NCI-H524 treated with DMSO at 0.1 percent for 48 hours (cell line): Measurements from ENCODE around the gene PTPRN2.

ENCODE experiments used
- DNase-seq: peaks from one replicate; lab custom pipeline; 2025; lab: John Stamatoyannopoulos, UW

The PTPRN2 gene

DNA sequence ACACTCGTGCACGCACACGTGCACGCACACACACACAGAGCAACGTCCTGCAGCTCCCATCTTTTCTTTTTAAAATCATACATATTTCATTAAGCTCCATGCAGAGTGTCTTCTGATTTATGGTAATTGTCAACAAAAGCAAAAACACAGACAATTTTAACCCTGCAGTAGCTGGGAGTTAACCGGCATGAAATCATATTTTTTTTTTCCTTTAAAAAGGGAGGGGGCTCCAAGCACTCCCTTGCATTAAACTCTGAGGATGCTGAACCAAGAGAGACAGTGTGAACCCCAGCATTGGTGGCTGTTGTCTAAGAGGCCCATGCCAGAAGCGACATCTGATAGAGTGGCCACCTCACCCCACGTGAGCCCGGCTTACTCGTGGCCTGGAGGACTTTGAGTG lies 708.2 kb downstream of the PTPRN2 start:
- DNase-seq = no peak

GRCh38 chr7:157877298-157878090 lies 710.1 kb downstream of the PTPRN2 start:
- DNase-seq = no peak

DNA sequence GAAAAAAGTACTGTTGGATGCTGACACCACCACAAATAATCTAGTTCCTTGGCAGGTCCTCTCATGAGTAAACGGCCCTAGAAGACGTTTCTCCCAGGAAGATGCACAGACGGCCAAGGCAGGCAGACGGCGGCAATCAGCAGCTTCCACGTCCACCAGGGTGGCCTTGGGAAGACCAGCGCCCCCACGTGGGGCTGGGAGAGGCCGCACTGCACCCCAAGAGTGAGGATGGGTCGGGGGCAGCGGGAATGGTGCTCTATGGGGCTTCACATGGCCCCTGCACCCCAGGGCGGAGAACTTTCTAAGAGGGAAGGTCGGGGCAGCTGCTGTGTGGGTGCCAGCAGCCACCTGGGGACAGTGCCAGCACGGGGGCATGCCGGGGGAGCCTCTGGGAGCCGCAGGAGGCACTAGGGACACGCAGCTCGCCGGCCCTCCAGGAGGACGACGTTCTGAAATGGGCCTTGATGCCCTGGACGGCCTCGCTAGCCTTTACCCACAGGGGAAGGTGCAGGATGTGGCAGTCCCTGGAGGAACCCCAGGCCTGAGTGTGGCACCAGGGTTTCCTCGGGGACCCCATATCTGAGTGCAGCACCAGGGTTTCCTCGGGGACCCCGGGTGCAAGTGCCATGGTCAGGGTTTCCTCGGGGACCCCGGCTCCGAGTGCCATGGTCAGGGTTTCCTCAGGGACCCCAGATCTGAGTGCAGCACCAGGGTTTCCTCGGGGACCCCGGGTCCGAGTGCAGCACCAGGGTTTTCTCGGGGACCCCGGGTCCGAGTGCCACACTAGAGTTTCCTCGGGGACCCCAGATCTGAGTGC lies 710.9 kb downstream of the PTPRN2 start:
- DNase-seq = no peak

DNA sequence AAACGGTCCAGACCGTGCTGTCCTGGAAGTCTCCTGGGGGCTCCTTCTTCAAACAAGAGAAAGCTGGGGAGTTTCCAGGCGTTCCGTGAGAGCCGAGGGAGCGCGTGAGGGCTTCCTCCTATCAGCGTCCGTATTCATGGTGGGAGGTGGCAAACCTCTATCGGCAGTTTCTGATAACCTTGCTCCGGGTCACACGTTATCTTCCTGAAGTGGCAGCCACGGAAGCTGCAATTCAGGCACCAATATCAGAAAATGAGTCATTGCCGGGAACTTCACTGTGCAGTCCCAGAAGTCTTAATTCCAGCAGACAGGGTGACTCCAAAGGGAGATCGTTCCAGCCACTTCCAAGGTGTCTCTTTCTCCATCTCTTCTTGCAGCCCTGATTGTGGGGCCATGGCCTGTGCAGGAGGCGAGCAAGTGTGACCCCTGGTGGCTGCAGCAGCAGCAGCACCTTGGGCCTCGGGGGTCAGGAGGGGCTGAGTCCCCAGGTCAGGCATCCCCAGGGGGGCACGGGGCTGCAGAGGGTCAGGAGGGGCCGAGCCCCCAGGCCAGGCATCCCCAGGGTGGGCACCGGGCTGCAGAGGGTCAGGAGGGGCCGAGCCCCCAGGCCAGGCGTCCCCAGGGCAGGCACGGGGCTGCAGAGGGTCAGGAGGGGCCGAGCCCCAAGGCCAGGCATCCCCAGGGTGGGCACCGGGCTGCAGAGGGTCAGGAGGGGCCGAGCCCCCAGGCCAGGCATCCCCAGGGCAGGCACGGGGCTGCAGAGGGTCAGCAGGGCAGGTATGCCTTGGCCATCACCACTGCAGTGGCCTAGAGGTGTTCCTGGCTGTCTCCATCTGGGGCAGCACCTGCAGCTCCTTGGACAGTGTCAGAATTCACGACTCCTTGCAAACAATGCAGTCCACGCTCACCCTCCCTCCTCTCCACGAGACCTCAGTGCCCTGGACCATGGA lies 712.1 kb downstream of the PTPRN2 start:
- no peak for DNase-seq

DNA sequence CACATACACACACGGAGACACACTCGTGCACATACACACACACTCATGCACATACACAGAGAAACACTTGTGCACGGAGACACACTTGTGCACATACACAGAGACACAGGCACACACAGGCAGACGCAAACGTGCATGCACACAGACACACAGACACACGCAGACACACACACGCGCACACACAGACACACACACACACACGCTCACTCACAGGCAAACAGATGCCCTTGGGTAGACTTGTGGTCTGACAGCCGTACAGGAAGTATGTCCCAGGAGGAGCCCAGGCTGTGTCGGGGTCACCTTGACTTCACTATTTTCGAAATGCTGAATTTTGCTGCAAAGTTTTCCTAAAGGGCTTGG lies 712.8 kb downstream of the PTPRN2 start:
- DNase-seq = no peak

DNA sequence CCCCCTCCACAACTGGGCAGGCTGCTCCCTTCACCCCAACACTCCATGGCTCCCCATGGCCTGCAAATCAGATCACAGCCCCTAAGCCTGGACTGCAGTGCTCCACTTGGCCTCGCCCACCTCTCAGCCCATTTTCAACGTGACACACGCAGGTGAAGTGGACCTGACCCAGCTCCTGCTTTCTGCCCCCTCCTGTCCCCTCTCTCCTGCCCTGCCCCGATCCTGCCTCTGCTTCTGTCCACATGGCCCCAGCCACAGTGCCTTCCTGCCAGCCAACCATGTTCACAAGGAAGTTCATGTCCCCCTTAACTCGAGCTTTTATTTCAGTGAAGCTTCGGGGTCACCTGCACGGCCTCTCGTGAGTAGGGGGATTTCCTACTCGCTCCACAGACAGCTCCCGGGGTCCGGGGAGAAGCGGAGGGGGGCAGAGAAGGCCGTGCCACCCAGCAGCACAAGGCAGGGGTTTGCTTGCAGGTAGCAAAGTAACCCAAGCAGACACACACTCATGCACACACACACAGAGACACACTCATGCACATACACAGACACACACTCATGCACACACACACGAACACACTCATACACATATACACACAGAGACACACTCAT lies 713.3 kb downstream of the PTPRN2 start:
- no peak for DNase-seq

DNA sequence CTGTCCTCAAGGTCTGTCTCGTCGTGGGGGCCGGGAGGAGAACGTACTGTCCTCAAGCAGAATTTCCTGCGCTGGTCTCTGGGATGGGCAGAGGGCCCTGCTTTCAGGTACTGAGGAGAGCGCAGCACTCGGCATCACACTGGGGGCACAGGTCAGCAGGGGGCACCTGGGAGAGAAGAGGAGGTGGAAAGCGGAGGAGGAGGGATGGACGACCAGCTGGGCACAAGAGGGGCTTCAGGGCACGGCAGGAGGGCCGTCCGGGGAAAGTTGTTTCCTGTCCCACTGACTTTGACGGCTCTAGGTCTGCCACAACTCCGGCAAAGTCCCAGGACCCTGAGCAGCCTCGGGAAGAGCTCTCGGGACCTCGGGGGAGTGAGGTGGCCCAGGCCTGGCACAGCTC lies 714.0 kb downstream of the PTPRN2 start:
- no peak for DNase-seq

- DNase-seq = no peak
These were observed 714.4 kb downstream of the PTPRN2 start for GRCh38 chr7:157873181-157873580.

DNA sequence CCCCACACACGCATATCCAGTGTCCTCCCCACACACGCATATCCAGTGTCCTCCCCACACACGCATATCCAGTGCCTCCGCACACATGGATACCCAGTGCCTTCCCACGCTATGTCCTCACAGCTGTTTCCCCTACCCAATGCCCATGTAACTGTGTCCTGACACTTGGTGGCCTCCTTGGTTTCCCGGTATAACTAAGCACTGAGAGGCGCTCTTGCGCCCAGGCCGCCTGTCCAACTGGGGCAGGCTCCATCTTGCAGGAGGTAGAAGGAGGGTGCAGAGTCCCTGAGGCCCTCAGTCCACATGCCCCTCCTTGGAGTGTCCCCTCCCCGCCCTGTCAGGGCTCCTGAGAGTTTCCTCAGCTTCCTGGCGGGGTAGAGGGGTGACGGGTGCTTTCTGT lies 715.2 kb downstream of the PTPRN2 start:
- no peak for DNase-seq

GRCh38 chr7:157871681-157872080 lies 715.9 kb downstream of the PTPRN2 start:
- DNase-seq = no peak

GRCh38 chr7:157870644-157871290 lies 716.9 kb downstream of the PTPRN2 start:
- DNase-seq = no peak

DNA sequence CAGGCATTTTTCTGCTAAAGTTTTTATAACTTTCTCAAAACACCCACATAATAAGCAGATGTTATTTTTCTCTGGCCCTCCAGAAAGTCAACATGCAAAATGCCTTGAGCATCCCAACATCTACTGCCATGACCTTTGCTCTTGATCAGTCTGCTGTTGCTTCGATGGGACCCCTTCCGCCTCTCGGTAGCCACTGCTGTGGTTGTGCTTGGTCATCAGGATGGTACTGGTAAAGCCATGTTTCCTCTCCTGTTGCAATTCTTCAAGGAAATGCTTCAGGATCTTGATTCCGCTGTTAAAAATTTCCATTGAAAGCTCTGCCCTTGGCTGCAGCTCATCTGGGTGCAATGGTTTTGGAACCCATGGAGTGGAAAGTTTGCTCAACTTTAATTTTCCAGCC lies 717.8 kb downstream of the PTPRN2 start:
- no peak for DNase-seq

DNA sequence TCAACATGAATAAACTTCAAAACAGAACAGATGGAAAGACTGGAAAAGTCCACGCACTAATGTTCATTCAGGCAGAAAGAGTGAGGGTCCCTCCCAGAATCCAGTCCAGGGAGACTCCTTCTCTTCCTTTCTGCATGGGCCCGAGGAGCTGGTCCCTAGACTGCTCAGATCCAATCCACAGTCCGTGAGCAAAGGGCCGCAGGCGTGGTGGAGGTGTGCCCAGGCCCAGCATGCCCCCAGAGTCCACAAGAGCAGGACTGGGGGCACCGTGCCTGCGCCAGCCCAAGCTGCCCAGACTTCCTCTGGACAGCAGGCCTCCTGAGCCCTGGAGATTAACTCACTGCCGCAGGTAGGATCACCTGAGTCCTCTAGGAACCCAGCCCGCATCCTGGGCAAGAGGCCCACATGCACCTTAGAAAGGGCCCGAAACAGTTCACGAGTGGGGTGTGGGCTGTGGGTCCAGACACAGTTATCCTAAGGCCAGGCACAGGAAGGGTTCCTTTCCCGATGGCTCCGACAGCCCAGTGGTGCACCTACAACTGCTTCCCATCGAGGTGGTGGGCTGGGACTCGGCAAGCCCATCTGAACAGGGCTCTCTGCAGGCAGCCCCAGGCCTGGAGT lies 719.8 kb downstream of the PTPRN2 start:
- no peak for DNase-seq

DNA sequence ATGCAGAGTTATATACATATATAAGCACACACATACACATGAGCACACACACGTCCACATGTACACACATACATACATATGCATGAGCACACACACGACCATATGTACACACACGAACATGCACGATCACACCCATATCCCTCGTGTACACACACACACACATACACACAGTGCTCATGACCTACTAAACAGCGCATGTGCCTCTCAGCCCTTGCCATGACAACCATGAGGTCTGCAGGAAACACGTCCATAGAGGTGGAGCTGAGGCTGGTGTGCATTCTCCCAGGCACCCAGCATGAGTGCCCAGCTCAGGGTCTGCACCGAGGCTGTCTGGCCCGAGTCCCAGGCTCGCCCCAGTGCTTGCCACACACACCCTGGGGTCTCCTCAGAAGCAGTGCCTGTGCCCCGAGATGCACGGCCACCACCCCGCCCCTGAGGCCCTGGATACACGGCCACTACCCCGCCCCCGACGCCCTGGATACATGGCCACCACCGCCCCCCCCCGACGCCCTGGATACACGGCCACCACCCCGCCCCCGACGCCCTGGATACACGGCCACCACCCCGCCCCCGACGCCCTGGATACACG lies 721.2 kb downstream of the PTPRN2 start:
- DNase-seq = no peak

DNA sequence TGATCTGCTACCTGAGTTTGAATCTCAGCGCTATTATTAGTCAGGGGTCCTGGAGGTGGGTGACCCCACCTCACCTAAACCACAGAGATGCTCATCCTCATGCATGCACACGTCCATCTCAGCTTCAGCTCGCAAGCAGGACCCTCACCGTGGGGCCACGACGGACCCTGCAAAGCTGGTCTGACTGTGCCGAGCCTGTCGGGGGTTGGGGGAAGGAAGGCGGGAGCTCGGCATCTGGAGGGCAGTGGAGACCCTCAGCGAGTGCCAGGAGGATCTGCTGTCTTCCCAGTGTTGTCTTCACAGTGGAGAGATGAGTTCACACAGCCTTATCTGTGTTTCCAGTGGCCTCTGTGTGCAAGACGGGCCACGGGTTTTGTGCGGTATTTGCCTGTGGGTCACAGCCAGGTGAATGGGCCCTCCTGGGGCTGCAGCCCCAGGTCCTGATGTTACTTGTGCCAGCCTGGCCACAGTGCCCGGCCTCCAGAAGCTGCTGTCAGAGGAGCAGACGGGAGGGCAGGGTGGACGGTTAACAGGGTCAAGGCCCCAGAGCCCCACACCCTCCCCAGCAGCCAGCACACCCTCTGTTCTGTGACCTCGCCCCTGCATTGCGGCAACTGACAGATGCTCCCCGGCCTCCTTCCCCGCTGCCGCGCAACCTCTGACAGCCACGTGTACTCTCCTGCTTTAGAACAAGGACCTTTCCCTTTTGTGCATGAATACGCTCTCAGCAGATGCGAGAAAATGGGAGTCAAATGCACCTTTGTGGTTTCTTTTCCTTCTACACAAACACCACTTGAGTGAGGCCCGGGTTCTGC lies 722.1 kb downstream of the PTPRN2 start:
- DNase-seq = no peak

DNA sequence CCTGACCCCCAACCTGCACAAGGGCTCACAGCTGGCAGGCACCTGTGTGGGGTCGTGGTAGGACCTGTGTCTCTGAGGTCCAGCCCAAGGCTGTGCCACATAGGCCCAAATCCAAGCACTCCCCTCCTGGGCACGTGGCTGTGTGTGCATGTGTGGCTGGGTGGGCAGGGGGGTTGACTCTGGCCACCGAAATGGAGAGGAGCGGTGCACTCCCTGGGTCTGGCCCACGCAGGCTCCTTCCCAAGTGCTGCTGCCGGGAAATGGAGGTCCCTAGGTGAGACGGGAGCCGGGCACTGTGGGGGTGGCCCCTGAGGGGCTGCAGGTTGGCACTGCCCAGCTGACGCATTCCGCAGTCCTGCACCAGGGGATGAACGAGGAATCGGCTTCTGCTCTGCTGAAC lies 722.7 kb downstream of the PTPRN2 start:
- DNase-seq = no peak

GRCh38 chr7:157863906-157864810 lies 723.5 kb downstream of the PTPRN2 start:
- DNase-seq = no peak

GRCh38 chr7:157863176-157863575 lies 724.4 kb downstream of the PTPRN2 start:
- DNase-seq = no peak

GRCh38 chr7:157862731-157863130 lies 724.9 kb downstream of the PTPRN2 start:
- DNase-seq = no peak
